Mesenchymal stem cell (in vitro differentiated cells and primary cell): Measurements from ENCODE around the gene ANKRA2.
A peak's percentile ranks its signal among the peaks of the same experiment; 100 is the strongest.

Experiments
- DNase-seq: peaks from one replicate; pipeline ENCODE4 v3.0.0-alpha.2; 2013
- H2AFZ ChIP-seq: one replicate; pipeline ENCODE4 v1.6.1; 2013; ENCODE audit warnings: low read depth, mild to moderate bottlenecking, control low read depth, inconsistent platforms, low read length, moderate library complexity
- H2AK5ac ChIP-seq: 2 replicates; pipeline ENCODE4 v1.6.1; 2013; ENCODE audit warnings: low read length, moderate library complexity, mild to moderate bottlenecking, inconsistent platforms; ENCODE audit not compliant: severe bottlenecking
- H2BK120ac ChIP-seq: one replicate; pipeline ENCODE4 v1.6.1; 2013; ENCODE audit warnings: low read depth, mild to moderate bottlenecking, inconsistent platforms, low read length, moderate library complexity
- H2BK12ac ChIP-seq, 2 experiments: one replicate each; pipeline ENCODE4 v1.6.1; 2013; ENCODE audit warnings: inconsistent platforms in 2 of 2, low read length in 2 of 2, mild to moderate bottlenecking in 2 of 2, moderate library complexity in 2 of 2, control low read depth in 1 of 2
- H2BK15ac ChIP-seq: one replicate; pipeline ENCODE4 v1.6.1; 2013; ENCODE audit warnings: mild to moderate bottlenecking, low read depth, inconsistent platforms; ENCODE audit not compliant: poor library complexity, severe bottlenecking
- H2BK5ac ChIP-seq: 2 replicates; pipeline ENCODE4 v1.6.1; 2013; ENCODE audit warnings: low read depth, mild to moderate bottlenecking, low read length, control low read depth, inconsistent platforms; ENCODE audit not compliant: poor library complexity, severe bottlenecking
- H3K14ac ChIP-seq, 2 experiments: one replicate each; pipeline ENCODE4 v1.6.1; 2013; ENCODE audit warnings: inconsistent platforms in 2 of 2, low read length in 2 of 2, control low read depth in 1 of 2, mild to moderate bottlenecking in 1 of 2, moderate library complexity in 1 of 2
- H3K18ac ChIP-seq, 2 experiments: one replicate each; pipeline ENCODE4 v1.6.1; 2013; ENCODE audit warnings: inconsistent platforms in 2 of 2, low read length in 2 of 2, control low read depth in 1 of 2, low read depth in 1 of 2, mild to moderate bottlenecking in 1 of 2
- H3K23ac ChIP-seq, 2 experiments: one replicate each; pipeline ENCODE4 v1.6.1; 2013; ENCODE audit warnings: inconsistent platforms in 2 of 2, low read length in 2 of 2, mild to moderate bottlenecking in 2 of 2, moderate library complexity in 2 of 2, control low read depth in 1 of 2
- H3K27ac ChIP-seq: 2 replicates; pipeline ENCODE4 v1.5.1; 2013; ENCODE audit warnings: mild to moderate bottlenecking, moderate library complexity, low read length, control low read depth, inconsistent platforms; ENCODE audit not compliant: poor library complexity, severe bottlenecking
- H3K27me3 ChIP-seq, 2 experiments: 2 replicates each; pipeline versions ENCODE4 v1.6.1 to v1.7.0; 2013; ENCODE audit warnings: low read length in 2 of 2, mild to moderate bottlenecking in 2 of 2, moderate library complexity in 2 of 2, control low read depth in 1 of 2, inconsistent platforms in 1 of 2; ENCODE audit not compliant: control insufficient read depth in 1 of 2, insufficient read depth in 1 of 2
- H3K36me3 ChIP-seq, 2 experiments: 2 replicates each; pipeline versions ENCODE4 v1.6.1 to v1.7.0; 2013; ENCODE audit warnings: low read length in 2 of 2, control low read depth in 1 of 2, inconsistent platforms in 1 of 2, low read depth in 1 of 2, mild to moderate bottlenecking in 1 of 2; ENCODE audit not compliant: insufficient read depth in 2 of 2, control insufficient read depth in 1 of 2
- H3K4ac ChIP-seq, 2 experiments: one replicate each; pipeline ENCODE4 v1.6.1; 2013; ENCODE audit warnings: inconsistent platforms in 2 of 2, low read length in 2 of 2, mild to moderate bottlenecking in 2 of 2, moderate library complexity in 2 of 2, control low read depth in 1 of 2, low read depth in 1 of 2
- H3K4me1 ChIP-seq: 2 replicates; pipeline ENCODE4 v1.6.1; 2013; ENCODE audit warnings: low read depth, low read length, control low read depth; ENCODE audit not compliant: control insufficient read depth, insufficient read depth
- H3K4me2 ChIP-seq: 2 replicates; pipeline ENCODE4 v1.6.1; 2013; ENCODE audit warnings: low read length, mild to moderate bottlenecking, inconsistent platforms; ENCODE audit not compliant: poor library complexity, severe bottlenecking
- H3K4me3 ChIP-seq, 2 experiments: 2 replicates each; pipeline versions ENCODE4 v1.5.1 to v1.7.0; 2013; ENCODE audit warnings: low read length in 2 of 2, mild to moderate bottlenecking in 2 of 2, control low read depth in 1 of 2, low read depth in 1 of 2; ENCODE audit not compliant: insufficient read depth in 1 of 2
- H3K79me1 ChIP-seq: replicated peaks from 2 replicates; pipeline ENCODE4 v1.6.1; 2013; ENCODE audit warnings: mild to moderate bottlenecking, control low read depth, low read length, inconsistent platforms; ENCODE audit not compliant: poor library complexity, severe bottlenecking
- H3K9ac ChIP-seq: 2 replicates; pipeline ENCODE4 v1.7.0; 2013; ENCODE audit warnings: mild to moderate bottlenecking, low read length, moderate library complexity
- H3K9me3 ChIP-seq: 2 replicates; pipeline ENCODE4 v1.7.0; 2013; ENCODE audit warnings: mild to moderate bottlenecking, low read length; ENCODE audit not compliant: control insufficient read depth
- H4K8ac ChIP-seq: one replicate; pipeline ENCODE4 v1.6.1; 2013; ENCODE audit warnings: inconsistent platforms, mild to moderate bottlenecking, low read length, moderate library complexity
- H4K91ac ChIP-seq: one replicate; pipeline ENCODE4 v1.6.1; 2013; ENCODE audit warnings: mild to moderate bottlenecking, low read length, inconsistent platforms
- WGBS: methylation state at CpG from one replicate; pipeline ENCODE4 v1.1.7; 2013; ENCODE audit warnings: mixed read lengths; 5-methylcytosine and 5-hydroxymethylcytosine counted together

ANKRA2 gene

GRCh38 chr5:73523861-73524260 is 41.6 kb downstream of the ANKRA2 start:
- Histone ChIP-seq H3K23ac (no peak overlapping the region), H3K36me3 (no peaks in the 10 kb centered on the region), H4K8ac (no peak overlapping the region), H2BK120ac (no peak overlapping the region), H2BK5ac (no peak overlapping the region), H3K4me1 (peaks cover 1% of the 10 kb centered on the region), H2BK12ac (no peak overlapping the region), H3K79me1 (no peaks in the 10 kb centered on the region), H2AFZ (no peak overlapping the region), H3K4ac (no peak overlapping the region), H3K9me3 (no peaks in the 10 kb centered on the region), H3K14ac (no peak overlapping the region), H3K9ac (no peak overlapping the region), H3K18ac (no peak overlapping the region), H4K91ac (no peak overlapping the region), H3K4me2 (no peak overlapping the region), H3K27me3 (no peaks in the 10 kb centered on the region), H2AK5ac (no peak overlapping the region), H3K4me3 (no peak overlapping the region), H2BK15ac (no peak overlapping the region), H3K27ac (no peak overlapping the region)
- DNase-seq, result no peak
- 94% methylated on average over 1 of the region's 1 CpG for WGBS

- no peak overlapping the region for H2BK15ac ChIP-seq
- H2AFZ ChIP-seq, result no peak overlapping the region
- H3K9me3 ChIP-seq, result no peaks in the 10 kb centered on the region
- peaks cover 1% of the 10 kb centered on the region for H3K4me1 ChIP-seq
- no peak overlapping the region for H3K27ac ChIP-seq
- H2BK12ac ChIP-seq, result no peak overlapping the region
- H3K4ac ChIP-seq, result no peak overlapping the region
- no peak overlapping the region for H4K91ac ChIP-seq
- H3K27me3 ChIP-seq, result no peaks in the 10 kb centered on the region
- no peak overlapping the region for H3K23ac ChIP-seq
- H3K9ac ChIP-seq, result no peak overlapping the region
- H3K36me3 ChIP-seq, result no peaks in the 10 kb centered on the region
- no peak for DNase-seq
- no peak overlapping the region for H3K18ac ChIP-seq
- H3K4me2 ChIP-seq, result no peak overlapping the region
- no peak overlapping the region for H3K14ac ChIP-seq
- WGBS, result 96% methylated on average over 7 of the region's 7 CpGs
- no peaks in the 10 kb centered on the region for H3K79me1 ChIP-seq
- no peak overlapping the region for H4K8ac ChIP-seq
- H2BK5ac ChIP-seq, result no peak overlapping the region
- H2AK5ac ChIP-seq, result no peak overlapping the region
- no peak overlapping the region for H2BK120ac ChIP-seq
- no peak overlapping the region for H3K4me3 ChIP-seq
Measured at GRCh38 chr5:73522989-73523388, 42.5 kb downstream of the ANKRA2 start.

GRCh38 chr5:73519531-73520283 is 45.7 kb downstream of the ANKRA2 start:
- Histone ChIP-seq H3K27me3 (no peaks in the 10 kb centered on the region), H2BK120ac (no peak overlapping the region), H3K4me1 (peaks cover 1% of the 10 kb centered on the region), H2BK12ac (no peak overlapping the region), H2BK5ac (no peak overlapping the region), H3K36me3 (no peaks in the 10 kb centered on the region), H3K9me3 (no peaks in the 10 kb centered on the region), H2BK15ac (no peak overlapping the region), H4K91ac (no peak overlapping the region), H3K4ac (no peak overlapping the region), H3K14ac (no peak overlapping the region), H3K9ac (peak overlapping the region; percentile 42), H3K23ac (no peak overlapping the region), H2AFZ (no peak overlapping the region), H2AK5ac (no peak overlapping the region), H3K27ac (no peak overlapping the region), H3K4me2 (no peak overlapping the region), H3K18ac (no peak overlapping the region), H3K79me1 (no peaks in the 10 kb centered on the region), H3K4me3 (no peak overlapping the region), H4K8ac (no peak overlapping the region)
- WGBS, result 25% methylated on average over 16 of the region's 16 CpGs
- DNase-seq, result peak; percentile 84

- 88% methylated on average over 3 of the region's 4 CpGs for WGBS
Measured at GRCh38 chr5:73515232-73515631, 50.2 kb downstream of the ANKRA2 start.

More at GRCh38 chr5:73515232-73515631, 50.2 kb downstream of the ANKRA2 start:
- no peak overlapping the region for H2BK120ac ChIP-seq
- H3K4me3 ChIP-seq, result no peak overlapping the region
- H3K4me1 ChIP-seq, result peaks cover 1% of the 10 kb centered on the region
- no peak overlapping the region for H2BK5ac ChIP-seq
- no peak overlapping the region for H3K23ac ChIP-seq
- H3K9me3 ChIP-seq, result no peaks in the 10 kb centered on the region
- H3K4ac ChIP-seq, result no peak overlapping the region
- H2BK12ac ChIP-seq, result no peak overlapping the region
- H2BK15ac ChIP-seq, result no peak overlapping the region
- no peak overlapping the region for H4K8ac ChIP-seq
- no peak overlapping the region for H3K14ac ChIP-seq
- DNase-seq, result no peak
- H3K9ac ChIP-seq, result no peak overlapping the region
- no peak overlapping the region for H4K91ac ChIP-seq
- H3K27me3 ChIP-seq, result no peaks in the 10 kb centered on the region
- no peak overlapping the region for H3K27ac ChIP-seq
- H2AFZ ChIP-seq, result no peak overlapping the region
- no peak overlapping the region for H3K18ac ChIP-seq
- H3K79me1 ChIP-seq, result no peaks in the 10 kb centered on the region
- H3K4me2 ChIP-seq, result no peak overlapping the region
- no peaks in the 10 kb centered on the region for H3K36me3 ChIP-seq
- H2AK5ac ChIP-seq, result no peak overlapping the region
